ENCODE measurements around the gene EEFSEC.

DNA sequence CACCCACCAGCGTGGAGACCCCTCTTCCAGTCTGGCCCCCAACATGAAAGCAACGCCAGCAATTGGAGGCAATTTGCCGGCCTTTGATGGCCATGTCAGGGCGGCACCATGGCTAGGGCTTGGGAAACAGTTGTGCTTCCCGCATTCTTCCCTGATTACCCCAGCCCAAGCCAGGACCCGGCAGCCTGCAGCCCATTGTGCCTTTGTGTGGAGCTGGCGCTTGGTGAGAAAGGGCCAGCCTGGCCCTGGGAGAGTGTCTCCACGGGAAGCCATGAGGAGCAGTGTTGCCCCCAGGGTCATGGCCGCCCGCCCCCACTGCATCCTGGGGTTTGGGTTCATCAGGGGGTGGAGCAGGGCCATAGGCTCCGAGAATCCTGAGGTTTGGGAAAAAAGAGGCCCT lies 247.4 kb downstream of the EEFSEC start:
- TF ChIP-seq, protein P1, sequence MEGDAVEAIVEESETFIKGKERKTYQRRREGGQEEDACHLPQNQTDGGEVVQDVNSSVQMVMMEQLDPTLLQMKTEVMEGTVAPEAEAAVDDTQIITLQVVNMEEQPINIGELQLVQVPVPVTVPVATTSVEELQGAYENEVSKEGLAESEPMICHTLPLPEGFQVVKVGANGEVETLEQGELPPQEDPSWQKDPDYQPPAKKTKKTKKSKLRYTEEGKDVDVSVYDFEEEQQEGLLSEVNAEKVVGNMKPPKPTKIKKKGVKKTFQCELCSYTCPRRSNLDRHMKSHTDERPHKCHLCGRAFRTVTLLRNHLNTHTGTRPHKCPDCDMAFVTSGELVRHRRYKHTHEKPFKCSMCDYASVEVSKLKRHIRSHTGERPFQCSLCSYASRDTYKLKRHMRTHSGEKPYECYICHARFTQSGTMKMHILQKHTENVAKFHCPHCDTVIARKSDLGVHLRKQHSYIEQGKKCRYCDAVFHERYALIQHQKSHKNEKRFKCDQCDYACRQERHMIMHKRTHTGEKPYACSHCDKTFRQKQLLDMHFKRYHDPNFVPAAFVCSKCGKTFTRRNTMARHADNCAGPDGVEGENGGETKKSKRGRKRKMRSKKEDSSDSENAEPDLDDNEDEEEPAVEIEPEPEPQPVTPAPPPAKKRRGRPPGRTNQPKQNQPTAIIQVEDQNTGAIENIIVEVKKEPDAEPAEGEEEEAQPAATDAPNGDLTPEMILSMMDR (IDR thresholded peaks at IDR 0.05; ENCODE audit: insufficient read depth, low read length) = no peak
- TF ChIP-seq, protein P2, sequence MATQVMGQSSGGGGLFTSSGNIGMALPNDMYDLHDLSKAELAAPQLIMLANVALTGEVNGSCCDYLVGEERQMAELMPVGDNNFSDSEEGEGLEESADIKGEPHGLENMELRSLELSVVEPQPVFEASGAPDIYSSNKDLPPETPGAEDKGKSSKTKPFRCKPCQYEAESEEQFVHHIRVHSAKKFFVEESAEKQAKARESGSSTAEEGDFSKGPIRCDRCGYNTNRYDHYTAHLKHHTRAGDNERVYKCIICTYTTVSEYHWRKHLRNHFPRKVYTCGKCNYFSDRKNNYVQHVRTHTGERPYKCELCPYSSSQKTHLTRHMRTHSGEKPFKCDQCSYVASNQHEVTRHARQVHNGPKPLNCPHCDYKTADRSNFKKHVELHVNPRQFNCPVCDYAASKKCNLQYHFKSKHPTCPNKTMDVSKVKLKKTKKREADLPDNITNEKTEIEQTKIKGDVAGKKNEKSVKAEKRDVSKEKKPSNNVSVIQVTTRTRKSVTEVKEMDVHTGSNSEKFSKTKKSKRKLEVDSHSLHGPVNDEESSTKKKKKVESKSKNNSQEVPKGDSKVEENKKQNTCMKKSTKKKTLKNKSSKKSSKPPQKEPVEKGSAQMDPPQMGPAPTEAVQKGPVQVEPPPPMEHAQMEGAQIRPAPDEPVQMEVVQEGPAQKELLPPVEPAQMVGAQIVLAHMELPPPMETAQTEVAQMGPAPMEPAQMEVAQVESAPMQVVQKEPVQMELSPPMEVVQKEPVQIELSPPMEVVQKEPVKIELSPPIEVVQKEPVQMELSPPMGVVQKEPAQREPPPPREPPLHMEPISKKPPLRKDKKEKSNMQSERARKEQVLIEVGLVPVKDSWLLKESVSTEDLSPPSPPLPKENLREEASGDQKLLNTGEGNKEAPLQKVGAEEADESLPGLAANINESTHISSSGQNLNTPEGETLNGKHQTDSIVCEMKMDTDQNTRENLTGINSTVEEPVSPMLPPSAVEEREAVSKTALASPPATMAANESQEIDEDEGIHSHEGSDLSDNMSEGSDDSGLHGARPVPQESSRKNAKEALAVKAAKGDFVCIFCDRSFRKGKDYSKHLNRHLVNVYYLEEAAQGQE (IDR thresholded peaks at IDR 0.05; ENCODE audit: insufficient replicate concordance, low read depth) = no peak
- TF ChIP-seq POLR2AphosphoS5 (IDR thresholded peaks at IDR 0.05; ENCODE audit: low read depth) (no peak), GABPA (IDR thresholded peaks at IDR 0.05; ENCODE audit: low read depth) (no peak)

Measured in HL-60 (cell line).